NCI-H748 treated with DMSO at 0.1 percent for 48 hours (cell line): Measurements from ENCODE around the gene CCDC12.

Source experiments
- DNase-seq: peaks from one replicate; lab custom pipeline; 2025; lab: John Stamatoyannopoulos, UW

CCDC12 gene

DNA sequence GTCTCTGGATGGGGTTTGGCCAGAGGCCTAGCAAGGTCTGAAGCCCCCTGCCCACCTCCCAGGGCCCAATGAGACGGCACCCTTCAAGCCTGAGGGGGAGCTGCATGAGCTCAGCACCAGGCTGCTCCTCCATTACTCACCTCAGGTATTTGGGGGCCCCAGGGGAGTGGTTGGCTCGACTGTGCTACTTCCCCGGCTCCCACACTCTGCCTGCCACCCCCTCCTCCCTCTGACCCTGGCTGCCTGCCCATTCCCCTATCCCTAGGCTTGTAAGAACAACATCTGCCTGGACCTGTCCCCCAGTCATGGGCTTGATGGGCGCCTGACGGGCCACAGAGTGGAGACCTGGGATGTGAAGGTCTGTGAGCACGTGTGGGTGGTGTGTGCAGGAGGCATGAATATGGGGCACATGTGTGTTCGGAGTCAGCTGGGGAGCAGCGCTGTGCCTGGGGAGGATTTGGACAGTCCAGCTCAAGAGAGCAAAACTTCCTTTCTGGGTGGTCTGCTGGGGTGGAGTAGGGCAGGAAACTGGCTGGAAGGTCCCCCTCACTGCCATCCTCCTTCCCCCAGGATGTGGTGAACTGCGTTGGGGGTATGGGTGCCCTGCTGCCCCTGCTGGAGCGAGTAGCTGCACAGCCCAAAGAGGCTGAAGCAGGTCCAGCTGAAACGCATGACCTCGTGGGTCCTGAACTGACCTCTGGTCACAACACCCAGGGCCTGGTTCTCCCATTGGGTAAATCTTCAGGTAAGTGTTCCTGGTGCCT, 20.3 kb upstream of the CCDC12 start:
- no peak for DNase-seq

- DNase-seq = no peak
These were observed 19.5 kb upstream of the CCDC12 start for GRCh38 chr3:46995901-46996562.

GRCh38 chr3:46994801-46995731, 18.5 kb upstream of the CCDC12 start:
- DNase-seq = no peak

DNA sequence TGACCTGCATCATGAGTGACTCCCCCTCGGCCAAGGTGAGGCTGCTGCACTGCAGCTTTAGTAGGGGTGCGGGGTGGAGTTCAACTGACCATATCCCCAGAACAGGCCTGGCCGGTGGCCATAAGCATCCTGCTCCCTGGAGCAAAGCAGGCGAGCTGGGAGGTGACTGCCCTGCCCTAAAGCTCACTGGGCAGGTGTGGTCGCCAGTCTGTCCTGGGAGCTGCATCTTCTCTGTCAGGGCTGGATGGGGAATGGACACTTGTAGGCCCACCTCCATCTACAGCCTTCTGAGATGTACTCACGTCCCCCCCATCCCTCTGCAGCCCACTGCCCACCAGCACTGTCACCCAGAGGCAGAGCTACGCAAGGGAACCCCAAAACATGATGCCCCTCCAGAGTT, 17.4 kb upstream of the CCDC12 start:
- no peak for DNase-seq

GRCh38 chr3:46993292-46993691, 16.7 kb upstream of the CCDC12 start:
- no peak for DNase-seq

DNA sequence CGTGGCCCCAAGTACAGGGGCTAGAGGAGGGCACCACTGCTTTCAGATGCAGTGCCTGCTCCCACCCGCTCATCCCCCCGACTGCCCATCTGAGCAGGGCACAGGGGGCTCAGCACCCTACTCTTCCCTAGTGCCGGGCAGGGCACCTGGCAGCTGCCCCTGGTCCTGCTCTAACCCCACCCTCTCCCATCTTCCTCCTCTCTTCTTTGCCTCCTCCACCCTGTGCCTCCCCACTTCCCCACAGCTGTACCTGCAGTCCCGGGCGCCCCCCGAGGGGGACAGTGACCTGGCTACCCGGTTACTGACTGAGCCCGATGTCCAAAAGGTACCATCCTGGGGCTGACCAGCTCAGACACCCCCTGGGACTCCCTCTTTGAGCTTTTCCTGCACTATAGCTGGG, 15.7 kb upstream of the CCDC12 start:
- DNase-seq = no peak

DNA sequence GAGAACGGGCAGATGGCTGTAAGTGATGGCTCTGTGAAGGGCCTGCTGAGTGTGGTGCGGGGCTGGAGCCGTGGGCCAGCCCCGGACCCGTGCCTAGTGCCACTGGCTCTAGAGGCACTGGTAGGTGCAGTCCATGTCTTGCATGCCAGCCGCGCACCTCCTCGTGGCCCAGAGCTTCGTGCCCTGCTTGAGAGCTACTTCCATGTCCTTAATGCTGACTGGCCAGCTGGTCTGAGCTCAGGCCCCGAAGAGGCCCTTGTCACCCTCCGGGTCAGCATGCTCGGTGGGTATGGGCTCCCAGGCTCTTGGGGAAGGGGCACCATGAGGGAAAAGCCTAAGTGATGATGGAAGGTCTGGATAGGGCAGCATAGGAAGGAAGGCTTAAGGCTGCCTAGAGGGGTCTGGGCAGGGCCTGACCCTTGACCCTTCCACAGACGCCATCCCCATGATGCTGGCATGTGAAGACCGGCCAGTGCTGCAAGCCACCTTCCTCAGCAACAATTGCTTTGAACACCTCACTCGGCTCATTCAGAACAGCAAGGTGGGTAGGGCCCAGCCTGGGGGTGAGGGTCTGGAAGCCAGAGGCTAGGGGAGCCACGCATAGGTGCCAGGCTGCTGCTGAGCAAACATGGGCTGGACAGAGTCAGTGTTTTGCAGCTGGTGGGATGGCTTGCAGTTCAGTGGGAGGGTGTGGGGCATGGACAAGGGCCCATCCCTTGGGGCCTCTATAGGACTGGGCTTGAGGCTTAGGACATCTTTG, 15.0 kb upstream of the CCDC12 start:
- DNase-seq = no peak

DNA sequence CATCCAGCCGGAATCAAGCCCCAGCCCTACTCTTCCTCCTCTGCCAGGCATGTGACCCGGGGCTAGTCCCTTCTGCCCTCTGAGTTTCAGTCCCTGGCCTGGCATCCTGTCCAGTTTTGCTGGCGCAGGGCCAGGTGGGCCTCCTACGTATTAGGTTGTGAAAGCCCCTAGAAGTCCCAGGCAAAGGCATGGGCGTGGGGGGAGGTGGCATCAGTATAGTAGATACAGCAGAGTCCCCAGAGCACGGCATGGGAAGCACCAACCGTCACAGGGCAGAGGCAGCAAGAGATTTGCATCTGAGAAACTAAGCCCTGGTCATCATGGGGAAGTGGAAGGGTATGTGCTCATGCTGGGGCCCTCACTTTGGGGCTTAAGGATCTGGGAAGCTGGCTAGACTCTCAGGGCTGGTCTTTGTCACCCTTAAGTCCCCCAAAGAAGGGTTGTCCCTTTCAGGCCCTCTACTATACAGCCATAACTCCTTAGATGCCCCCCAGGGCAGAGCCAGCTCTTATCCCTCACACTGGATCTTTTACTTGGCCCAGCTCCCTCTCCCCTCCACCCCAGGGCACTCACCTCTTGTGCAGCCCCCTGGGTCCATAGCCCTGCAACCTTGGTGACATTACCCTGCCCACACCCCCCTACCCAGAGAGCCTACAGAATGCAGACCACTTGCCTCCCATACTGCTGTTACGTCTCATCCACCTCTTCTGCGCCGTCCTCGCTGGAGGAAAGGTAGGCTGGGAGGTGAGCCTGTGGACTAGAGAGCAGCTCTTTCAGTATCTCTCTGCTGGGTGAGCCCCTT, 14.2 kb upstream of the CCDC12 start:
- DNase-seq = no peak

- no peak for DNase-seq
These were observed 12.7 kb upstream of the CCDC12 start for GRCh38 chr3:46989146-46989810.

DNA sequence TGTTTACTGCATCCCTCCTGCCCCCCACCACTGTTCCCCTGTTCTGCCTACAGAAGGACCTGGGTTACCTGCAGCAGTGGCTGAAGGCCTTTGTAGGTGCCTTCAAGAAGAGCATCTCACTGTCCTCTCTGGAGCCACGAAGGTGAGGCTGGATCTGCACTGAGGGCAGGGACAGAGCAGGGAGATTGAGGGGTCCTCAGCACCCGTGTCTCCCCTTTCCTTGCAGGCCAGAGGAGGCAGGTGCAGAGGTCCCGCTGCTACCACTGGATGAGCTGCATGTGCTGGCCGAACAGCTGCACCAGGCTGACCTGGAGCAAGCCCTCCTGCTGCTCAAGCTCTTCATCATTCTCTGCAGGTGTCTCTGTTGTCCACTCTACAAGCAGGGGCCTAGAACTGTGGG, 12.1 kb upstream of the CCDC12 start:
- DNase-seq = no peak

- no peak for DNase-seq
These were observed 11.3 kb upstream of the CCDC12 start for GRCh38 chr3:46987743-46988401.

DNA sequence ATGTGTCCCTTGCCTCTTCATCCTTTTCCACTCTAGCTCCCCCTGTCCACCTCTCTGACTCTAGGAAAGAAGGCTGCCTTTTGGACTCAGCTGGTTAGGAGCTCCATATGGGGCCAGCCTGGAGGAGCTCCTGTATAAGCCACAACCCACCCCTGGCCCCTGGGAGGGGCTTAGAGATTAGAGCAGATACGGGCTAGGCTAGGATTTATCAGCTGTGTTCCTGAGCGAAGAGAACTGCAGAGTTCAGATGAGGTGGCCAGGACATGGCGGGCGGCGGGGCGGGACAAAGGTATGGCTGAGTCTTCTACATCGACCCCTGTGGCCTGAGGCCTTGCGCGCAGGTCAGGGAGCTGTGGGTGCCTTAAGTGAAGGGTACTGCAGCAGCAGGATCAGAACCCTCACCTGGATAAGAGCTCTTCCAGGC, 10.8 kb upstream of the CCDC12 start:
- no peak for DNase-seq

- DNase-seq = no peak
These were observed 10.3 kb upstream of the CCDC12 start for GRCh38 chr3:46986782-46987310.

- no peak for DNase-seq
These were observed 9.6 kb upstream of the CCDC12 start for GRCh38 chr3:46986055-46986730.

DNA sequence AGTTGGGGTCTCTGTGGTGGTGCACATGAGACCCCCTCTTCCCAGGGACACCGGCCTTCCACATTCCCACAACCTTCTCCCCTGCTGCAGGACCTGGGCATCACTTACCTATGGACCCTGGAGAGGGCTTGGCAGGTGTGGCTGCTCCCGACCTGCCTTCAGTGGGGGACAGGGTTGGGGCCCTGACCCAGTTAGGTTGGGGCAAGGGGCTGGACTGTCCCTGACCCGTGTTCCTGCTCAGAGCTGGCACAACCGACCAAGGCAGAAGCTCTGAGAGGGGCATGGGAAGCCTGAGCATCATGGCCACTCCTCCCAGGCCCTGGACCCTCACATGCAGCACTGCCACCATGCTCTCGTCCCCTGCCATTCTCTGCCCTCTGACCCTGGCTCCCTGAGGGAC, 9.0 kb upstream of the CCDC12 start:
- no peak for DNase-seq

DNA sequence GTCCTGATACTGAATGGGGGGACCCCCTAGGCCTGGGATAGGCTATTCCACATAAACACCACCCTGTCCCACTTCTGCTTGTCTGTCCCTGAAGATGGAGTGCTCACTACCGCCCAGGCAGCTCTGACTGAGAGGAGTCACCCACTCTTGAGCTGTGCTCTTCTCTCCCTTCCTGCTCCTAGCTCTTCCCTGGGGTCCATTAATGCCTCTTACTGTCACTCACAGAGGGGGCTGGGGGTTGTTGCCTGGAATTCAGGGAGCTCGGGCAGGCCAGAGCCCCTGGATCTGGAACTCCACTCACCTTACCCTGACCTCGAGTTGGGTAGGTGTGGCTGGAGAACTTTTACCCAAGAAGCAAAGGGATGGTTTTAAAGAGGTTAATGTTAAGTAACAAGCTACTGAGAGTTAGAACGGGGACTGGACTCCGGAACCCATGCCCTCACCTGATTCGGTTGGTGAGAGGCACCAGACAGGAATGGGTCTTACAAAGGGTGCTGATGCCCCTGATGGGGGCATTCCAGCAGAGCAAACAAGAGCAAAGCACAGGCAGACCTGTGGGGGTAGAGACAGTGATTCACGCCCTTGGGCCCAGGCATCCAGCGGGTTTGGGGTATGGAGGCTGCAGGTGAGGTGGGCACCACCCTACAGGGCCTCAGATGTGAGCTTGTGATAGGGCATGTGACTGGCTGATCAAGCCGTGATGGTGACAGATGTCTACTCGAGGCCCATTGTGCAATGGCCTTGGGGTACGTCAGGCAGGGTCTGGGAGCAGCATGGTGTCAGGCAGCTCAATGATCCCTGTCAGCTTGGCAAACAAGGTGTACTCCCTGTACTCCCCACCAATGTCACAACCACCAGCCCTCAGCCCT, 8.3 kb upstream of the CCDC12 start:
- no peak for DNase-seq

DNA sequence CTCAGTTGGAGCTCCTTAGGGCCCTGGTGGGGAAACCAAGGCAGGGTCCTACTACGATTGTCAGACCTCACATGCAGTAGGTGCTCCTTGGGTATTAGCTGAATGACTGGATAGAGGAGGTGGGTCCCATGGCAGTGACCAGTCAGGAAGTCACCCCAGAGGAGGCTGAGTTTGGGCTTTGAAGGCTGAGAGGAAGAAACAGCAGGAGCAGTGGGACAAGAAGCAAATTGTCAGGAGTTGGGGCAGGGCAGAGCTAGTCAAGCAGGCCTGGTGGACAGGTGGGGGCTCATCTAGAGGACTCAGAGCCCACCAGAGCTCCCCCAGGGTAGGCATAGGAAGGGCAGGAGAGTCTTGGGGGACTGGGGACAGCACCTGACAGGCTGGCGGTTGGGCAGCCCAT, 6.0 kb upstream of the CCDC12 start:
- DNase-seq = no peak

DNA sequence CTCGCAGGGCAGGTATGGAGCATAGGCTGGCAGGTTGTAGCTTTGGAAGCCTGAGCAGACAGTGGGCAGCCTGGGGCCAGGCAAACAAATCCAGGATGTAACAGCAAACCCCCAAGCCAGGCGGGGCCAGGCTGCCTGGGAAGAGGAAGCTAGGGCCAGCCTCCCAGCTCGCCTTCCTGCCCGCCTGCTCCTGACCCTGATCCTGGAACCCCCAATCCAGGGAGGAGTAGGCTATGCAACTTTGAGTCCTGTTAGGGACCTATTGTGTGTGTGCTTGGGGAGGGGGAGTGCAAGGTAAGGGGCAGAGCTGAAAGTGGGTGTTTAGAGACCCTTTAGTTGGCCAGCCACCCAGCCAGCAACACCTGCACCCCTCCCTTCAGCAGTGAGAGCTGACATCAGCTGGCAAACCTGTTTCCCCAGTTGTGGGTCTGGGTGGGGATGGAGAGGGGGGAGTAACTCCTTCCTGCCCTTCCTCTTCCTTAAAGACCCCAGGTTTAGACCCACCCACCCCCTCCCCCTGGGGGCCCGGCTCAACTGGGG, 5.5 kb upstream of the CCDC12 start:
- no peak for DNase-seq
